Peyer's patch (tissue), 4 donors: ENCODE data around the gene PRXL2B.

Experiments
- POLR2A ChIP-seq, 2 donors: fragments of 450-650 bp; IDR thresholded peaks; one replicate each; pipeline ENCODE4 v1.5.1; 2017; ENCODE audit warnings: antibody characterized with exemption in 2 of 2, mild to moderate bottlenecking in 2 of 2, moderate library complexity in 2 of 2
- TF ChIP-seq, protein P1 (sequence below), 6 experiments: fragments of 450-650 bp in 4 of 6; fragments of 200-600 bp in 2 of 6; sonication (generic) in 1 of 6; IDR thresholded peaks; one replicate each; pipeline ENCODE4 v1.5.1; 2017 to 2019; ENCODE audit warnings: antibody characterized with exemption in 6 of 6, mild to moderate bottlenecking in 3 of 6, moderate library complexity in 1 of 6

GRCh38 chr1:2587071-2587859 is 688 bp downstream of the PRXL2B start:
- TF ChIP-seq, protein P1, sequence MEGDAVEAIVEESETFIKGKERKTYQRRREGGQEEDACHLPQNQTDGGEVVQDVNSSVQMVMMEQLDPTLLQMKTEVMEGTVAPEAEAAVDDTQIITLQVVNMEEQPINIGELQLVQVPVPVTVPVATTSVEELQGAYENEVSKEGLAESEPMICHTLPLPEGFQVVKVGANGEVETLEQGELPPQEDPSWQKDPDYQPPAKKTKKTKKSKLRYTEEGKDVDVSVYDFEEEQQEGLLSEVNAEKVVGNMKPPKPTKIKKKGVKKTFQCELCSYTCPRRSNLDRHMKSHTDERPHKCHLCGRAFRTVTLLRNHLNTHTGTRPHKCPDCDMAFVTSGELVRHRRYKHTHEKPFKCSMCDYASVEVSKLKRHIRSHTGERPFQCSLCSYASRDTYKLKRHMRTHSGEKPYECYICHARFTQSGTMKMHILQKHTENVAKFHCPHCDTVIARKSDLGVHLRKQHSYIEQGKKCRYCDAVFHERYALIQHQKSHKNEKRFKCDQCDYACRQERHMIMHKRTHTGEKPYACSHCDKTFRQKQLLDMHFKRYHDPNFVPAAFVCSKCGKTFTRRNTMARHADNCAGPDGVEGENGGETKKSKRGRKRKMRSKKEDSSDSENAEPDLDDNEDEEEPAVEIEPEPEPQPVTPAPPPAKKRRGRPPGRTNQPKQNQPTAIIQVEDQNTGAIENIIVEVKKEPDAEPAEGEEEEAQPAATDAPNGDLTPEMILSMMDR (IDR thresholded peaks at IDR 0.05): no peak
- peak in 1 of 2 donors; percentile 7 for TF ChIP-seq POLR2A (IDR thresholded peaks at IDR 0.05)
